HG03457 (cell line): ENCODE data around the gene SV2C.

Experiments
- ATAC-seq: cut with Tn5 transposase; IDR thresholded peaks from one replicate; pipeline ENCODE4 v1.9.1; 2021; ENCODE audit warnings: moderate number of reproducible peaks; ENCODE audit not compliant: unreplicated experiment

The SV2C gene

DNA sequence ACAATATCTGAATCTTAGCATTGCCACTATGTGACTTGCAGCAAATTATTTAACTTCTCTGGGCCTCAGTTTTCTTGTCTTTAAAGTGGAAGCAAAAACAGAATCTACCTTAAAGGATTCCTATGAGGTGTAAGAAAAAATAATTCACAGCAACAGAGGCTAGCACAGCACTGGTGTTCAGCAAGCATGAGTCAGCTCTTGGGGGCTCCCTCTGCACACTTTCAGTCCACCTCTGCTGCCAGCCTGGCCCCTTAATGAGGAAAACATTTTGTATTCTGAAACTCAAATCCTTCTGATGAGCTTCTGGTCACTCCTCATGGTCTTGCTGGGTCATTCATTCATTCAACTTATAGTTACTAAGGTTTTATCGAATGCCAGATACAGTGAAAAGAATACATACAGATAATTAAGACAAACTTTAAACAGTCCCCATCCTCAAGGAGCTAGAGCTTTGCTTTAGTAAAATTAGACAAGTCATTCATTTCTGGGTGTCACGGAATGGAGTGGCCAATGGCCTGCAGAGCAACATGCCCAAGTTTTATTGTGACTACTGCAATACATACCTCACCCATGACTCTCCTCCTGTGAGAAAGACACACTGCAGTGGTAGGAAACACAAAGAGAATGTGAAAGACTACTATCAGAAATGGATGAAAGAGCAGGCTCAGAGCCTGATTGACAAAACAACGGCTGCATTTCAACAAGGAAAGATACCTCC is 293.1 kb downstream of the SV2C start:
- ATAC-seq = no peak

DNA sequence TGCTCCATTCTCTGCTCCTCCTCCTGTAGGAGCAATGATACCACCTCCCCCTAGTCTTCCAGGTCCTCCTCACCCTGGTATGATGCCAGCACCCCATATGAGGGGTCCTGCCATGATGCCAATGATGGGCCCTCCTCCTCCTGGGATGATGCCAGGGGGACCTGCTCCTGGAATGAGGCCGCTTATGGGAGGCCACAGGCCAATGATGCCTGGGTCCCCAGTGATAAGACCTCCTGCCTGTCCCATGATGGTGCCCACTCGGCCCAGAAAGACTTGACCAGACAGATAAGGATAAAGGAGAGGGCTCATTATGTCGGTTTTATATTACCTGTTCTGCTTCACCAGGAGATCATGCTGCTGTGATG is 293.7 kb downstream of the SV2C start:
- no peak for ATAC-seq

DNA sequence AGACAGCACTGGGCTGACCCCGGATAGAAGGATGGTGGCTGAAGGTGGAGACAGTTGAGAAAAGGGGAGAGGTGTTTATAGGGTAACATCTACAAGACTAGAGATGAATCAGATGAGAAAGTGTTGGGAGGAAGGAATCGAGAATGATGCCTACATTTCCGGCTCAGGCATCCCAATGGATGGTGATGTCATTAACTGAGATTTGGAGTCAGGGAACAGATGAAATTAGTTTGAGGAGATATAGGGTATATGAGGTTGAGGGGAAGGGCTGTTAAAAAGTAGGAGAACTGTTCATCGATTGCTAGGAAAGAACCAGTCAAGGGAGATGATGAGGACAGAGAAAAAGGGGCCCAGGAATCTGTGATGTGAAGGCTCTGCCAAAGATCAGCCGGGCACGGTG is 295.2 kb downstream of the SV2C start:
- ATAC-seq = no peak

DNA sequence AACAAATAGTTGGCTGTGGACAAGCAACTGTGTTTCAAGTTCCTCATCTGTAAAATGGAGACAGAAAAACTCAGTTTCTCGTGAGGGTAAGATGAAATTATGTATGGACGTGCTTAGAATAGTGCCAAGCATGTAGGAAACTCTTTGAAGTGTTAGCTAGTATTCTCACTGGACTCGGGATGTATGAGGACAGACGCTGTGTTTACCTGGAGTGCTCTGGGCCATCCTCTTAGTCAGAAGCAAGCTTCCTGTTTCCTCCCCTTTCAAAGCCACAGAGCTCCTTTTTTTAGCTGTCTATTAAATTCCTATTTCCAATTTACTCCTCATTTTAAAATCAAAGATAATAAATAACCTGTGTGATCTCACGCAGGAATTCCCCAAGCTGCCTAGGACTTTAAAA is 296.1 kb downstream of the SV2C start:
- ATAC-seq = no peak

DNA sequence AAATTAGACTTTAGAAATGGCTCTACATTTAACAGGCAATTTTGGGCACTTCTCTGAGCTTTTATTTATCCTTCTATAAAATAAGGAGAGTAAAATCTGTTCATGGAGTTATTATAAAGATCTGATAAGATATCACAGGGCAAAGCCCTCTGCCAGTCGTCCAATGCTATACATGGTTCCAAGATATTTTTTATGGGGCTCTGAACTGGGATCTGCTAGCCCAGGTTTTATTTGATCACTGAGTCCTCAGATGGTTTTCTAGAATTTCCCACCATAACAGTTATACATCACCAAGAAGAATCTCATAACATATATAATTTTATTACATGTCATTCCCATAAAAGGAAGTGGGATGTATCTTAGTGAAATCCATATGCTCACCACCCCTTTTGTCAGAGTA is 296.7 kb downstream of the SV2C start:
- no peak for ATAC-seq

DNA sequence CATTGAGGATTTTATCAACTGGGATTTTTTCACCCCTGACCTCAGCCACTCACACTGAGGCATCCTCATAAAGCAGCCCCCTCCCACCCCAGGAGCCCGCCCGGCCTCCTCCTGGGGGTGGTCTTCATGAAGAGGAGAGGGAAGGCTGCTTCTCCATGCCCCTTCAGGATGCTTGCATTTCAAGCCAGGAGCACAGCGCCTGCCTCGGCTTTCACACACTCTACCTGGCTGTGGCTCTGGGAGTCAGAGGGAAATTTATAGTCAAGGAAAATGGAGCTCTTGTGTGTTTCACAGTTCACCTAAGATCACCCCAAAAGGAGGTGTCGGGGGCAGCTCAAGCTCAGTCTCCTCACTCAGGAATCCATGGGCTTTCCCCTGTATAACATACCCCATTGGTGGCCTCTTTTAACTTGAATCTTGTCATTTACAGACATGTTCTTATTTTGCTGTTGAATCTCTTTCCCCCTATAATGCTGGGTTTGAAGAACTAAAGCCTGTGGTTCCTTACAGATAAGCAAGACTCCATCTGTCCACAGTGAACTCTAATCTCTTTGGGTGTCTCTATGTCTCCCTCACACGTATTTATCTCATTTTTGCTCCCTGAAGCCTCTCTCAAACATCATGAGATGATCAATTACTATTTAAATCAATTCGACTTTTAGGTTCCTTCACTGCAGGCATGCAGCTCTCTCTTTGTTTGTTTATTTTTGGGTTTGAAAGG is 297.3 kb downstream of the SV2C start:
- ATAC-seq = no peak

DNA sequence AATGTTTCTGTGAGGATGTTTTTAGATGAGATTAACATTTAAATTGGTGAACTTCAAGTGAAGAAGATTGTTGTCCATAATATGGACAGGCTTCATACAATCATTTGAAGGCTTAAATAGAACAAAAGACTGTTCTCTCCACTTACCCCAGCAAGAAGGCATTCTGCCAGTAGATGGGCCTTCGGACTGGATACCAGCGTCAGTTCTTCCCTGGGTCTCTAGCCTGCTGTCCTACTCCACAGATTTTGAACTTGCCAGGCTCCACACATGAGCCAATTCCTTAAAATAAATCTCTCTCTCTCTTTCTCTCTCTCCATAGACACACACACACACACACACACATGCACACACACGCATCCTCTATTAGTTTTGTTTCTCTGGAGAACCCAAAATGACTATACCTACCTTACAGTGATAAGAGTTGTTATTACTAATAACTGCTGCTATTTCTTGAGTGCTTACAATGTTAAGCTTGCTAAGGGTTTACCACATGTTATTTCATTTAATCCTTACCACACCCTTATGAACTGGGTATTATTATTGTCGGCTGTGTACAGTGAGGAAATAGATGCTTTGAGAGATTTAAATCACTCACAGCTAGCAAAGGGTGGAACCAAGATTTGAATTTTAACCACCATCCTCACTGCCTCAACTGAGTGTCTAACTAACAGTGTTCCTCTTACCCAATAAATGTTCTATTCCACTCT is 300.1 kb downstream of the SV2C start:
- ATAC-seq = no peak

DNA sequence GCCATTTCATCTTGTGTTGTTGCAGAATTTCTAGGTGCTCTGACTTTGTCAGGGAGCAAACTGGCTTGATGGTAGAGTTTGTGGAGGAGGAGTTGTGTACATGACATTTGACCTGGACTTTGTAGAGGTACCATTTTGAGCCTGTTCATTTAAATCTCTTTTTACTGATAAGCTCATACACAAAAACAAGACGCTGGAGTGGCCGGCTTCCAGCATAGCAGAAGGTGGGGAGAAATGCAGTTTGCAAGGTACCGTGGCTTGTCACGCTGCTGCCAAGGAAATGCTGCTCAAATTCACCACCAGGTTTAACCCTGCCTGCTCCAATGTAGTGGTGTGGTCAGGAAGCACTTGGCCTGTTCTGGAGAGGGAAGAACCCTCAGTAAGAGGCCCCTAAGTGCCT is 301.0 kb downstream of the SV2C start:
- ATAC-seq = no peak

DNA sequence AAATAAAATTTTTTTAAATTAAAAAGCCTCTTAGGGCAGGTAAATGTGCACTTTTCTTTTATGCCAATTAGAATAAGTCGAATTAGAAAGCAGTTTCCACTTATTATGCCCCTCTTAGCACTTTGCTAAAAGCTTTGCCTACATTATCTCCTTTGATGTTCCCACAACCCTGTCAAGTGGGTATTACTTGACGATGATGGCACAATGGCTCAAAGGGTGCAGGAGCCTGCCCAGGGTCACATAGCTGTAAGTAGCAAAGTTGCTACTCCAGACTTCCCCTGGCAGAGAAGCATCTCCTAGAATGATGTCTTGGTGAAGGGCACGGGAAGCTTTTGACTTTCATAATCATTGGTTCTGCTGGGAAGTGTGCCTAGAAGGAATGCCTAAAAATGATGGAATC is 301.5 kb downstream of the SV2C start:
- ATAC-seq = no peak

DNA sequence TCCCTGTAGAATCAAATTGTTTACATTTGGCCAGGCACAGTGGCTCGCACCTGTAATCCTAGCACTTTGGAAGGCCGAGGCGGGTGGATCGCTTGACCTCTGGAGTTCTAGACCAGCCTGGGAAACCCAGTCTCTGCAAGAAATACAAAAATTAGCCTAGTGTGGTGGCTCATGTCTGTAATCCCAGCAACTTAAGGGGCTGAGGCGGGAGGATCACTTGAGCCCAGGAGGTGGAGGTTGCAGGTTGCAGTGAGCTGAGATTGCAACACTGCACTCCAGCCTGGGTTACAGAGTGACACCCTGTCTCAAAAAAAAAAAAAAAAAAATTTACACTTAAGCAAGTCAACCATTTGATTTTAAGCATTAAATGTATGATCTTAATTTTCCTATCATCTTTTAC is 302.4 kb downstream of the SV2C start:
- no peak for ATAC-seq

DNA sequence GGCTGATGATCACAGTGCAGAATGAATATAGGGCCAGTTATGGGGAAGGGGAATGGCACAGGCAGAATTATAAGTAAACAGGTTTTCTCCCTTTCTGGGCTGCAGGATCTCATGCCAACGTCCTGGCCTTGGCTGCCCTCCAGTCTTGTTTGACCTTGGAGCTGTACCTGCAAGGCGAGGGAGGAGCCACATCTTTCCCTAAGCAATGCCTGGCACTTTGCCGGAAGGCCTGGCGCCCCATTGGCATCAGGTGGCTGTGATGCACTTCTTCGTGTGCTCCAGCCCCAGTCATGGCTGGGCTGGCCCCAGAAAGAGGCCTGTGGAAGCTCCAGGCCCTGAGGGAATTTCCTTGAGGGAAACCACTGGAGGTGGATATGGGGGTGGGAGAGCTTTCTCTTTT is 303.2 kb downstream of the SV2C start:
- no peak for ATAC-seq

DNA sequence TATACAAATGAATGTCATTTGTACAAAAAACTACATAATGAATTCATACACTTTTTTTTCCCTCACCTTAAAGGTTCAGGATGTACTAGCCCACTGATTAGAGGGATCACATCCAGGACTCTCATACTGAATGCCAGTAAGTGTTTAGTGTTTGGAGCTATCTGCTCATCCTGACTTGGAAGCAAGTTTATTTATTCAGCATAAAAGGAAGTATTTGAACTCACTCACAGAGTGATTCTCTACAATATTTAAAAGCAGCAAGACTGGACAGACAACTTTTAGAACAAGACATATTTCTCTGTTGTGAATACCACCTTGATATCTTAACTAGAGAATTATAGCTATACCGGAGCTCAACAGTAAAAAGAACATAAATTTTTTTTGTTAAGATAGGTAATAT is 305.1 kb downstream of the SV2C start:
- no peak for ATAC-seq

DNA sequence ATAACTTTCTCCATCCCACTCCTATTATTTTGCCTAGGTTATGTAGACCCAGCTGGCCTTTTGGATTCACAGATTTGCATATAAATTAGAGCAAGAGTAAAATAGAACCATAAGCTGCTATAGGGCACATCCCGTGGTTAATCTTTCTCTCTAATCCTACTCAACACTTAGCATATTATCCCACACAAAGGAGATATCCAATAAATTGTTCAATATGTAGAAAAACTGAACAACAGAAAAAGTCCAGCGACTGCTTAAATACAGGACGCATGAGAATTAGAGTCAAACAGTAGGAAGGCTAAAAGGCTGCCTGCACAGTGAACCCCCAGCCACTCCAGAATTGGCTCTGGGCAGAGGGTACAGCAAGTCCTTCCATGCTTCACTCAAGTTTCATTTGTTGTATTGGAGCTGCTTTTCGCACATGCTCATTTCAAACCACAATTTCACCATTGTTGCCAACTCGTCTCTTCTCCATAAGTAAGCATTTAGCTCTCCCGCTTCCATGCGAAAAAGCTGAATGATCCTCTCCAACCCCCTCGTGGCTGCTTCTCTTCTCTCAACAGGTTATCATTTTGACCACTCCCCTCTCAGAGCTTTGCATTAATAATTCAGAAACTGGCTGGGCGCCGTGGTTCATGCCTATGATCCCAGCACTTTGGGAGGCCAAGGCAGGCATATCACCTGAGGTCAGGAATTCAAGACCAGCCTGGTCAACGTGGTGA is 305.8 kb downstream of the SV2C start:
- ATAC-seq = no peak

DNA sequence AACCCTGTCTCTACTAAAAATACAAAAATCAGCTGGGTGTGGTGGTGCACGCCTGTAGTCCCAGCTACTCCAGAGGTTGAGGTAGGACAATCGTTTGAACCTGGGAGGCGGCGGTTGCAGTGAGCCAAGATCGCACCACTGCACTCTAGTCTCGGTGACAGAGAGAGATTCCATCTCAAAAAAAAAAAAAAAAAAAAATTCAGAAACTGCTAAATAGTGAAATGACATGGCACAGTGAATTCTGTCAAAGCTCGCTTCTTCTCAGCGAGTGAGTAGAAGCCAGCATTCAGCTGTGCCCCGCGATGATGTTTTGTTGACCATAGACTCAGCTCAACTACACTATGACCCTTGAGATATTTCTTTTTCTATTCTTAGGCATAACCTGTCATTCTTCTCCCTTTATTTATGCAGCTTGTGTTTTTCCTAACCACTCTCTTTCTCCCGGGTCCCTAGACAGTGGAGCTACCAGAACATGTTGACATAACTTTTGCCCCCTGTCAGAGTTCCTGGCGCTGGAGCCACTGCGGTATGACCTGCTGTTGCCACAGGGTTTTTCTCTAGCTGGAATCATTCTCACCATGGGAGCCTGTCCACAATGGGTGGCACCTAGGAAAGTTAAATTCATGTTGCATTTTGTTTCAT is 306.5 kb downstream of the SV2C start:
- ATAC-seq = no peak

DNA sequence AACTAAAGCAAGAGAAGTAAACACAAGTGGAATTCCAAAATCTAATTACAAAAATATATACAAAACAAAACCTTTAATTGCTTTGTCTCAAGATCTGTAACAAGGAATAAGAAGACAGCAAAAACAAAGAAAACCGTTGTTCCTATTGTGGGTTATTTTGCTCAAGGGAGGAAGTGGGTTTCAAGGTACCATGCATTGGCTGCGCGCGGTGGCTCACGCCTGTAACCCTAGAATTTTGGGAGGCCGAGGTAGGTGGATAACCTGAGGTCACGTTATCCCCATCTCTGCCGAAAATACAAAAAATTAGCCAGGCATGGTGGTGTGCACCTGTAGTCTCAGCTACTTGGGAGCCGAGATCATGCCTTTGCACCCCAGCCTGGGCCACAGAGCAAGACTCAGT is 307.8 kb downstream of the SV2C start:
- no peak for ATAC-seq

DNA sequence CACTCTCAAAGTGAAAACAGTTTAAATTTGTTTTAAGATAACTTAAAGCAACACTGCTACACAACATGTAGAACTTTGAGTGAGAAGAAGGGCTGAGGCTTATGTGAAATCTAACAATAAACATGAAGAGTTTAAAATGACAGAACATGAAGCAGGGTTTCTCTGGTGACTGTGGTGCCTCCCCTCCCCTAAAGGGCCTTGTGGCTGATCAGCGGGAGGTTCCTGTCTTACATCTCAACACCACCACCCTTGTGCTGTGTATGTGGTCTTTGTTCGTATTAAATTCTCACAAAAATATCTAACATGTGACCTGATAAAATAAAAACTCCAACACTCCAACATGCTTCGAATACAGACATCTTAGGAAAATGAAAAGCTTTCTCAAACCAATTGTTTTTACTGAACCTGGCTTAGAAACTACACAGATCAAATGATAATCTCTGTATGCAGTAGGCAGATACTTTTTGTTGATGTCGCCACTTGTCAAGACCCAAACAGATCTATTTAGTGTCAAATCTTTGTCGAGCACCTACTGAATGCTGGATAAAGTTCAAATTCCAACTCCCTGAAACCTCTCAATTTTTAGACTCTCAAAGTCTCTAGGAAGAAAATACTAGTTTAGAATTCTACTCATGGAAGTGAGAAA is 310.0 kb downstream of the SV2C start:
- ATAC-seq = no peak

DNA sequence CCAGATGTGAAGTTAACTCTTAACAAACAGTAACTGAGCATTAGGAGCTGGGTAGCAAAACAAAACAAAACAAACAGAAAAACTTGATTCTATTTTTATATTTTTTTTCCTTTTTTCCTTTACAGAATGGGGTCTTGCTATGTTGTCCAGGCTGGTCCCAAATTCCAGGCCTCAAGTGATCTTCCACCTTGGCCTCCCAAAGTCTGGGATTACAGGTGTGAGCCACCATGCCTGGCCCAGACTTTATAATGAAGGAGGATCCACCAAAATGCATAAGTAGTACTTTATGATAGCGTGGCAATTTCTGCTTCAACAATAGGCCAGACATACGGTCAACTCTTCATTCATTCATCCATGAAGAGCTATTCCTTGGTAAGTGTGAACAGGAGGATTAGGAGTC is 314.0 kb downstream of the SV2C start:
- no peak for ATAC-seq

DNA sequence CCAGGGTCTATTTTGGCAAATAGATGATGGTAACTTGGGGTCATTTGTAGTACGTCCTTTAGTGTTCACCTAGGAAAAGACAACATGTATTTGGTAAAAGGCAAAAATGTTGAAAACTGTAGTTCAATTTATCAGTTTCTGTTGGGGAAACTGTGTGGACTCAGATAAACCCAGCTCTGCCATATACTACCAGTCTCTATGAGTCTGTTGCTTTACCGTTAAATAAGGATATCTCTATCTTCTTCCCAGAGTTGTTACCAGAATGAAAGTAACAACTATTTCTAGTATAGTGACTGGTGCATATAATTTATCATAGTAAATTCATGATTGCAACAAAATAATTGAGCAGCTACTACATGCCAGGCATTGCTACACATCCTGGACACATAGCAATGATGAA is 316.1 kb downstream of the SV2C start:
- no peak for ATAC-seq

DNA sequence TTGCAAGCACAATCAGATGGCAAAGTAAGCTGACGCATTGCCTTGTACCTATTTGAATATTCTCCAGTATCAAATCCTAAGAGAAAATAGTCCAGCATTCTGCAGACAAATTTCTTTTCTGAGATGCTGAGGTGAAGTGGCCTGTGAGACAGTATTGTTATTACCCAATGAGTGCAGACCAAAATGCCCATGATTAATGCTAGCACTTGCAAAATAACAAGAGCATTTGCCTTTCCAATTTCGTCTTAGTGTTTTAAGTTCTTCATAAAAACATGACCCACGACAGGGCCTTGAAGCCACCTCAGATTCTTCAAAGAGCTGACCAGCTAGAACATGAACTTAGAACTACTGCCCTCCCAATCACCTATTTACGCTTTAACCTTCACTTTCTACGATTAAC is 317.3 kb downstream of the SV2C start:
- no peak for ATAC-seq

DNA sequence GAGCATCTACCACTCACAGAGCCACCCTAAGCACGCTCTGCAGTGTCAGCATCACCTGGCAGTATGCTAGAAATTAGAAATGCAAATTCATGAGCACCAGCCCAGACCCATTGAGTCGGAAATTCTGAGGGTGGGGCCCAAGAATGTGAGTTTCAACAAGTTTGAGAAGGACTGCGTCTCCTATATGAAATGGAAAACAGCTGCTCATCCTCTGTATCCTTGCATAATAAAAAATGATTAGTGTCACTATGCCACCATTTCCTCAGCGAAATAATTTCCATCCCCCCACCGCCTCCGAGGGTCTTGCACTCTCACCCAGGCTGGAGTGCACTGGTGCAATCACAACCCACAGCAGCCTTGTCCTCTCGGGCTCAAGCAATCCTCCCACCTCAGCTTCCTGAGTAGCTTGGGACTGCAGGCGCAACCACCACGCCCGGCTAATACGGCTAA is 318.6 kb downstream of the SV2C start:
- no peak for ATAC-seq
